Measurements from ENCODE around the gene TRMT44.

Gene TRMT44

DNA sequence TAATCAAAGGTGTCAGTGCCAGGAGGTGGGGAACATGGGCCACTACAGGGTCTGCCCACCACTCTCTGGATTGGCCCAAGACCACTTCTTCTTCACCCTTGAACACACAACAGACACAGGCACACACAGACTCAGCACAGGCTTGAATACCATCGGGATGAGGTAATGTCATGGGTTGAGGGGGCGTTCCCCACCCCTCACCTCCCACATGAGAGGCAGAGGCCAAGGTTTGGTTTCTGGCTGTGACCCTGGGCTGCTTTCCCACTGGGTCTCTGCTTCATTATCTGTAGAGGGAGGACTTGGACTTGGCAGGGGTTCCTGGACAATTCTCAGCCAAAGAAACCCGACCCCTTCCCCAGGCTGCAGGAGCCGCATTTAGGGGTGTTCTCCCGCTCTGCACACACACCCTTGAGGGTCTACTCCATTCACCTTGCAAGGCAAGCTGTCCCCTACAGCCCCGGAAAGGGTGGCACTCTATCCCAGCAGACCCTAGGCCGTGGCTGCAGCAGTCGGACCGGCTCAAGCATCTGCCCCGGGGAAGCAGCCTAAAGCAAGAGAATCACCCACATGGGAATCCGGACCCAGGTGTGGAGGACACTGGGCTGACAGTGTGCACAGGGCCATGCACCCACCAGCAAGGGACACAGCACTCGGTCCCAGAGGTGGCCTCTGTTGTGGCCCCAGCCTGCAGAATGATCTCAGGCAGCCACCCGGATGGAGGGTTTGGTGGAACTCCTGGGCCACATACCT, 62.4 kb downstream of the TRMT44 start:
- Histone ChIP-seq H3K27me3 (ENCODE audit: insufficient read depth, low read length) (no peaks in the 10 kb centered on the region), H3K4me1 (ENCODE audit: insufficient read depth, low read length) (peaks cover 17% of the 10 kb centered on the region), H3K9me3 (ENCODE audit: low read length) (peaks cover 4% of the 10 kb centered on the region), H3K4me3 (ENCODE audit: low read length) (no peak overlapping the region), H2AFZ (ENCODE audit: low read depth, low read length) (no peak overlapping the region), H3K36me3 (ENCODE audit: insufficient read depth, low read length) (no peaks in the 10 kb centered on the region)

DNA sequence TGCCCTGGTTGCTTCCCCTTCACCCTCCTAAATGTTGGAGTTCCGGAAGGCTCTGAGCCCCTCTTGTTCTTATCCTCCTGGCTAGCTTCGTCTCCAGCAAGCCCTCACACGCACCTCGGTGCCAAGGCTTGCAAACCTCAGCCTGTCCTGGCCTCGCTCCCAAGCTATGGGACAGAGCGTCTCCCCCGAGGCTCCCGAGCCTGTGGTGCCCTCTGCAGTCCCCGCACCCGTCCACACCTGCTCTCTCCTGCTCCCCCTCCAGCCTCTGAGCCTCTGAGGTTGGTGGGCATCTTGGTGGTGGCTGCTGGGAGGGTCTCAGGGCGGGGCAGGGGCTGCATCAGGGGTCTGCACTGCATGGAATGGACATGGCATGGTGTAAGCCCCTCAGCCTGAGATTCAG, 63.2 kb downstream of the TRMT44 start:
- Histone ChIP-seq H3K4me1 (ENCODE audit: insufficient read depth, low read length) (peaks cover 17% of the 10 kb centered on the region), H3K27me3 (ENCODE audit: insufficient read depth, low read length) (no peaks in the 10 kb centered on the region), H2AFZ (ENCODE audit: low read depth, low read length) (no peak overlapping the region), H3K36me3 (ENCODE audit: insufficient read depth, low read length) (no peaks in the 10 kb centered on the region), H3K4me3 (ENCODE audit: low read length) (no peak overlapping the region), H3K9me3 (ENCODE audit: low read length) (peaks cover 2% of the 10 kb centered on the region)

DNA sequence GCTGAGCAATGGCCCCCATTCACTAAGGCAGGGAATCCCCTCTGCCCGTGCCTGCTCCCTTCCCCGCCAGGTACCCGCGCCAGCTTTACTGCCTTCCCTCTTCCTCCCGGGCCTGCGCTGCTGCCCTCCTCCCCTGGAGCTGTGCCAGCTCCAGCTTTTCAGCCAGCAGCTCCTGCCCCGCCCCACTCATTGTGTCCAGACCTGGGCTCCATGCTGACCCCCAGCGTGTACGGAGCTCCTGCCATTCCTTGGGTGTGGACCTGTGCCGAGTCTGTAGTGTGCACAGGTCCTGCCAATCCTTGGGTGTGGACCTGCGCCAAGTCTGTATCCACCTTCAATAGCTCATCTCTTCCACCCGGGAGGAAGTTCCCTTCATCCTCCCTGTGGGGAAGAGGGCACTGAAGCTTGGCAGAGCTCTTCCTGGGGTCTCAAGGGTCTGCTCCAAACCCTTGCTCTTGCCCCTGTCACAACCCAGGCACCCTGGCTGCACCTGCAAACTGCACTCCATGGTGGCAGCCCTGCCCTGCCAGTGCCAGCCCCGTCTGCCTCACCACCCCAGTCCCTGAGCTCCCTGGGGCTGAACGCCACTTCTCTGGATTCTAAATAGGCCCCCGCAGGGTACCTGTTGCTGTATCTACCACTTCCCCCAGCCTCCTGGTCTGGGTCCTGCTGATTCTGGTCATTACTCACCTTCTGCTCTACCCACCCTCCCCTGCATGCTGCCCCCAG, 63.9 kb downstream of the TRMT44 start:
- no peaks in the 10 kb centered on the region for H3K27me3 ChIP-seq (ENCODE audit: insufficient read depth, low read length)
- H3K4me3 ChIP-seq (ENCODE audit: low read length) = no peak overlapping the region
- peaks cover 2% of the 10 kb centered on the region for H3K9me3 ChIP-seq (ENCODE audit: low read length)
- no peaks in the 10 kb centered on the region for H3K36me3 ChIP-seq (ENCODE audit: insufficient read depth, low read length)
- no peak overlapping the region for H2AFZ ChIP-seq (ENCODE audit: low read depth, low read length)
- peaks cover 17% of the 10 kb centered on the region for H3K4me1 ChIP-seq (ENCODE audit: insufficient read depth, low read length)

DNA sequence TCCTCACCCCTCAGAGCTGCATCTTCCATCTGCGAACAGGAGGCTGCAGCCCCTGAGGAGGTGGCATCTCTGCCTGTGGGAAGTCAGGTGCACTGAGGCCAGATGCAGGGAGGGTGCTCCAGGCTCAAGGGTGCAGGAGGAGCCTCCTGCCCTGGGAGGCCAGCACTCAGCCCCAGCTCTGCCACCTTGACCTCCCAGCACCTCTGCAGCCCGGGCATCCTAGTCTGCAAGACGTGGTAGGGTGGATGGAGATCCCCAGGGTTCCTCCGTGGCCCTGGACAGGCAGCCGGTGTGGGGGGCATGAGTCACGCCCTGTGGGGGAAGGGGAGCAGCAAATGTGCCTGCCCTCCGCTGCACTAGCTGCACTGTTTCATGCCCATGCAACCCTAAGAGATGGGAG, 64.7 kb downstream of the TRMT44 start:
- no peak overlapping the region for H2AFZ ChIP-seq (ENCODE audit: low read depth, low read length)
- no peak overlapping the region for H3K4me3 ChIP-seq (ENCODE audit: low read length)
- H3K36me3 ChIP-seq (ENCODE audit: insufficient read depth, low read length) = no peaks in the 10 kb centered on the region
- H3K27me3 ChIP-seq (ENCODE audit: insufficient read depth, low read length) = no peaks in the 10 kb centered on the region
- peaks cover 17% of the 10 kb centered on the region for H3K4me1 ChIP-seq (ENCODE audit: insufficient read depth, low read length)
- peaks cover 2% of the 10 kb centered on the region for H3K9me3 ChIP-seq (ENCODE audit: low read length)

DNA sequence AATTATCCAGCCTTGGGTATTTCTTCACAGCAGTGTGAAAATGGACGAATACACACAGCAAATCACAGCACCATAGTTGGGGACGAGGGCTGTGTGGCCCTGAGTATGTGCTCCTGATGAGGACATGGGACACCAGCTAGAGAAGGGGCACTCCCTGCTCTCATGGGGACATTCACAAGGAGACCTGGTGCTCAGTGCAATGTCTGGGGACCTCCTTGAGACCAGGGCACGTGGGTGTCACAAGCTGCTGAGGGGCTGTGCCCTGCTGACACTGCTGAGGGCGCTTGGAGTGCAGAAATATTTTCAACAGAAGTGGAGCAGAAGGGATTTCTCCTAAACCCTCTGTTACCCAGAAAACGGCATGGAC, 65.4 kb downstream of the TRMT44 start:
- no peak overlapping the region for H3K4me3 ChIP-seq (ENCODE audit: low read length)
- H2AFZ ChIP-seq (ENCODE audit: low read depth, low read length) = no peak overlapping the region
- H3K4me1 ChIP-seq (ENCODE audit: insufficient read depth, low read length) = peaks cover 17% of the 10 kb centered on the region
- no peaks in the 10 kb centered on the region for H3K36me3 ChIP-seq (ENCODE audit: insufficient read depth, low read length)
- no peaks in the 10 kb centered on the region for H3K27me3 ChIP-seq (ENCODE audit: insufficient read depth, low read length)
- peaks cover 2% of the 10 kb centered on the region for H3K9me3 ChIP-seq (ENCODE audit: low read length)

DNA sequence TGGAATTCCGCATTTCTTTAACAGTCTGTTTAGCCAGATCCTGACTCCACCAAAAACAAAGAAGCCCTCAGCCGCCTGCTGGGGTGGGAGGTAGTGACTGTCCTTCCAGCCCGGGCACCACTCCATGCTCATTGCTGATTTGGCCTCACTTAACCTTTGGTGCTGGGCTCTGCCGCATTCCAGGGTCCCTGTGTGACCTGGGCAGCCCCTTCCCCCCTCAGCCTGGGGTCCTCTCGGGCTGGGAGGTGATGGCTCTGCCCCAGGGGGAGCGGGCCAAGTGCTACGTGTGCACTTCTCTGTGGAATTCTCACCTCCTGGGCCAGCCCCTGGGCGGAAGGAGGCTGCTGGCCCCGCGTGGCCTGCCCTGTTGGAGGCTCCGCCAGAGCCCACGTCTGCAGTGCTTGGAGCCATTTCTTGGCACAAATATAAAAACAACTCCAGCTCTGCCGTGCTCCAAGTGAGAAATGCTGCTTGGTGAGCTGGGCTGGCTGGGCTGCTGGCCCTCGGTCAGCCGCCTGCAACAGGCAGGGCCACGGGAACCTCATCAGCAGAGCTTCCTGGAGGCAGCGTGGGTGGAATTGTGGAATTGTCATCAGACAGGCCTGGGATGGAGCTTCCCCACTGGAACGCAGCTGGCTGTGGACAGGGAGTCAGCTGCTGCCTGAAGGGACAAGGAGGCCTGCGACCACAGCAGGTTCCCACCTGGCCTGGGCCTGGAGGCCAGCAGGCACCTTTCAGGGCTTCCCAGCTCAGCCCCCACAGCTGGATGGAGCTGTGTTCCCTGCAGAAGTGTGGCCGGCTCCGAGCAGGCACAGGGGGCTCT, 66.0 kb downstream of the TRMT44 start:
- Histone ChIP-seq H3K36me3 (ENCODE audit: insufficient read depth, low read length) (no peaks in the 10 kb centered on the region), H3K9me3 (ENCODE audit: low read length) (peaks cover 2% of the 10 kb centered on the region), H3K27me3 (ENCODE audit: insufficient read depth, low read length) (no peaks in the 10 kb centered on the region), H3K4me3 (ENCODE audit: low read length) (no peak overlapping the region), H2AFZ (ENCODE audit: low read depth, low read length) (no peak overlapping the region), H3K4me1 (ENCODE audit: insufficient read depth, low read length) (peaks cover 17% of the 10 kb centered on the region)

DNA sequence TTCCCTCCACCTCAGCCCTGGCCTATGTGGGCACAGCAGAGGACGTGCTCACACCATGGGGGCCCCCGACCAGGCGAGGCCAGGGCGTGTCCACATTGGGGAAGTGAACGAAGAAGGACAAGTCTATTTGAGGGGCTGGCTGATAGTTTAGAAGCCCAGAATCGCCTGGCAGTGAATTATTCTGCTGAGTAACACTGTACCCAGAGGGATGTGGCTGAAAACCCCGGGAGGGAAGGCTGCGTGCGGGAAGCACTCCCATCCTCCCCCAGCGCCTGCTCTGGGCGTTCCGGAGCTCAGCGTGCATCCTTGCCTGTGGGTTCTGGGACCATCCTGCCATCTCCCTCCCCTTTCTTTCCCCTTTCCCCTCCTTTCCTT, 66.6 kb downstream of the TRMT44 start:
- Histone ChIP-seq H3K4me1 (ENCODE audit: insufficient read depth, low read length) (peaks cover 17% of the 10 kb centered on the region), H3K27me3 (ENCODE audit: insufficient read depth, low read length) (no peaks in the 10 kb centered on the region), H2AFZ (ENCODE audit: low read depth, low read length) (no peak overlapping the region), H3K36me3 (ENCODE audit: insufficient read depth, low read length) (no peaks in the 10 kb centered on the region), H3K4me3 (ENCODE audit: low read length) (no peak overlapping the region), H3K9me3 (ENCODE audit: low read length) (peaks cover 2% of the 10 kb centered on the region)

DNA sequence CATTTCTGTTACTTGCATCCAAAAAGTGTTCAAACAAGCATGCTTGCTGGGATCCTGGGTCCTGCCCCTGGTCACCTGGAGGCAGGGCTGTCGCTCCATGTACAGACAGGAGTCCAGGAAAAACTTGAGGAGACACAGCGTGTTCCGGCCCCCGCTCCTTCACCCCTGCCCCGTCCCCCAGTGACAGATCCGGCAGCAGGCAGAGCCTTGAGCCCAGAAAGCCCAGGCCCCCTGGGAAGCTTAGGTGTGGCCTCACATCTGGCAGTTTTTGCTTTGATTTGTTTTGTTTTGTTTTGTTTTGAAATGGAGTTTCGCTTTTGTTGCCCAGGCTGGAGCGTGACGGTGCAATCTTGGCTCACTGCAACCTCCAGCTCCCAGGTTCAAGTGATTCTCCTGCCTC, 67.0 kb downstream of the TRMT44 start:
- Histone ChIP-seq H3K4me3 (ENCODE audit: low read length) (no peak overlapping the region), H3K9me3 (ENCODE audit: low read length) (no peaks in the 10 kb centered on the region), H3K36me3 (ENCODE audit: insufficient read depth, low read length) (no peaks in the 10 kb centered on the region), H2AFZ (ENCODE audit: low read depth, low read length) (no peak overlapping the region), H3K4me1 (ENCODE audit: insufficient read depth, low read length) (peaks cover 16% of the 10 kb centered on the region), H3K27me3 (ENCODE audit: insufficient read depth, low read length) (no peaks in the 10 kb centered on the region)

DNA sequence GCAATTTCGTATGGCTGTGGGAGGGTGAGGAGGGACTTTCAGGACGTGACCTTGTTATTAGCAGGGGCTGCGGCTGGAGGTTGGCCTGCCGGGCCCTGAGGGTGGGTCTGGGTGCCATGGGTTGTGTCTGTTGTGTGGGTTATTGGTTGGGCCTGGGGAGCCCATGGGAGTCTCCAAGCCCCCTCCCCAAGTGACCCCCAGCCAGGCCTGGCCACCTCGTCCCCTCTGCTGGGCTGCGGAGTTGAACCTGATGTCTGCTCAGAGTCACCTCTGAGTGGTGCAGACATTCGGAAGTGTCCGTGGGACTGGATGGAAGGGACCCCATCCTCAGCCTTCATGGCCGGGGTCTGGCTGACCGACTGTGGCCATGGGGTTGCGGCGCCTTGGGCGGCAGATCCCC, 67.7 kb downstream of the TRMT44 start:
- Histone ChIP-seq H3K4me3 (ENCODE audit: low read length) (no peak overlapping the region), H2AFZ (ENCODE audit: low read depth, low read length) (no peak overlapping the region), H3K36me3 (ENCODE audit: insufficient read depth, low read length) (no peaks in the 10 kb centered on the region), H3K4me1 (ENCODE audit: insufficient read depth, low read length) (peaks cover 11% of the 10 kb centered on the region), H3K9me3 (ENCODE audit: low read length) (no peaks in the 10 kb centered on the region), H3K27me3 (ENCODE audit: insufficient read depth, low read length) (no peaks in the 10 kb centered on the region)

DNA sequence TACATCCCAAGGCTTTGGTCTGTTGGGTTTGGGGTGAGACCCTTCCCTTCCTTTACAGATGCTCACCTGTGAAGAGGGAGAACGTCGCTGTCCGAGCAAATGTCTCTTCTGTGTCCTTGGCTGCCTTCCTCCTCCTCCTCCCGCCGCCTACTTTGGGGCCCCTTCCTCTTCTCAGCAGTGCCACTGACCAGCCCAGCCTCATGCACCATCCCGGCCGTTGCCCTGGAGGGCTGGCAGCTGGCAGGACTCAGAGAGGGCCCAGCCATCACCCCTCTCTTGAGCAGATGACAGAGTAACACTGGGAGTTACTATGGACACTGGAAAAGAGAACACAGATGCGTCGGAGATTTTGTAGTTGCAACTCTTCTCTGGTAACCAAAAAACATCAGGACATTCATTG, 68.2 kb downstream of the TRMT44 start:
- H3K4me1 ChIP-seq (ENCODE audit: insufficient read depth, low read length) = peaks cover 11% of the 10 kb centered on the region
- H3K36me3 ChIP-seq (ENCODE audit: insufficient read depth, low read length) = no peaks in the 10 kb centered on the region
- no peak overlapping the region for H3K4me3 ChIP-seq (ENCODE audit: low read length)
- H2AFZ ChIP-seq (ENCODE audit: low read depth, low read length) = no peak overlapping the region
- no peaks in the 10 kb centered on the region for H3K9me3 ChIP-seq (ENCODE audit: low read length)
- H3K27me3 ChIP-seq (ENCODE audit: insufficient read depth, low read length) = no peaks in the 10 kb centered on the region

DNA sequence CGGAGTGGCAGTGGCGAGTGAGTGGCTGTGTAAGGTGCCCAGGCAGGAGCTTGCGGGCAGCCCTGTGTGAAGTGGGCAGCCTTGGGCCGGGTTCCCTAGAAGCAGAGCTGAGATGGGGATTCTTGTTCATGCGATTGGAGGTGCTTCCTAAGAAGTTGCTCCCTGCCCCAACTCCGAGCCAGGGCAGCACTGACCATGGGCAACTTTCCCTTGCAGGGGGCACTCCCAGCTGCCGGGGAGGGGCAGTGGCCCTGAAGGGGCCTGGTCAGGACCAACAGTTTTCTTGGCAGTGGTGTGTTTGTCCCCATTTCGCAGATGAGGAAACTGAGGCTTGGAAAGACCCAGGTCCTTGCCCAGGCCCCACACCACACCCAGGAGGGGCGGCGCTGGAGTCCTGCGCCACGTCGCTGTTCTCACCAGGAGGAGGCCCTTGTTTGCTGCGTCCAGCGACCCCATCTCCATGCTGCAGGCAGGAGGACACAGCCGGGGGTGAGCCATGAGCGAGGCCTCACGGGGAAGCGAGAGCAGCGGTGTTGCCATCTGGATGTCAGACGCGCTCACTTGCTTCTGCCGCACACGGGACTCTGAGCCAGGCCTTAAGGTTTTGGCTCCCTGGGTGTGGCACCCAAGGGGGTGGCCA, 68.9 kb downstream of the TRMT44 start:
- Histone ChIP-seq H2AFZ (ENCODE audit: low read depth, low read length) (no peak overlapping the region), H3K36me3 (ENCODE audit: insufficient read depth, low read length) (no peaks in the 10 kb centered on the region), H3K4me3 (ENCODE audit: low read length) (no peak overlapping the region), H3K27me3 (ENCODE audit: insufficient read depth, low read length) (no peaks in the 10 kb centered on the region), H3K4me1 (ENCODE audit: insufficient read depth, low read length) (peaks cover 11% of the 10 kb centered on the region), H3K9me3 (ENCODE audit: low read length) (no peaks in the 10 kb centered on the region)

DNA sequence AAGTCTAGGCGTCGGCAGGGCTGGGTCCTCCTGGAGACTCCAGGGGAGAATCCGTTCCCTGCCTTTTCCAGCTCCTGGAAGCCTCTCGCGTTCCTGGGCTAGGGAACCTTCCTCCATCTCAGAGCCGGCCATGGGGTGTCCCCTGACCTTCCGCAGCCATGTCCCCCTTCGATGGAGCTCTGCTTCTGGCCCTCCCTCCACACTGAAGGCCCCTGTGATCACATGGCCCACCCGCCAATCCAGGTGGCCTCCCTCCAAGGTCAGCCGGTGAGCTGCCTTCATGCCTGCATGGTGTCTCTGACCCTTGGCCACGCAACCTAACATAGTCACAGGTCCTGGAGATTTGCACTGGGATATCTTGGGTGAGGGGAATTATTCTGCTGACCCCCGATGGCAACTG, 69.6 kb downstream of the TRMT44 start:
- H3K36me3 ChIP-seq (ENCODE audit: insufficient read depth, low read length) = no peaks in the 10 kb centered on the region
- no peaks in the 10 kb centered on the region for H3K27me3 ChIP-seq (ENCODE audit: insufficient read depth, low read length)
- no peak overlapping the region for H3K4me3 ChIP-seq (ENCODE audit: low read length)
- peaks cover 11% of the 10 kb centered on the region for H3K4me1 ChIP-seq (ENCODE audit: insufficient read depth, low read length)
- H3K9me3 ChIP-seq (ENCODE audit: low read length) = no peaks in the 10 kb centered on the region
- no peak overlapping the region for H2AFZ ChIP-seq (ENCODE audit: low read depth, low read length)
